ENCODE measurements around the gene STK40. TPM values are rescaled to one million over a fixed set of nuclear protein-coding genes. Genes with fewer than 3 reads are reported as not detected.

The STK40 gene
- total RNA-seq, 1 experiment from 2014 or later: 22.3 TPM

- DNase-seq (ENCODE audit: low read depth): no peak
These were observed 41.4 kb downstream of the STK40 start for GRCh38 chr1:36344395-36344680.

DNA sequence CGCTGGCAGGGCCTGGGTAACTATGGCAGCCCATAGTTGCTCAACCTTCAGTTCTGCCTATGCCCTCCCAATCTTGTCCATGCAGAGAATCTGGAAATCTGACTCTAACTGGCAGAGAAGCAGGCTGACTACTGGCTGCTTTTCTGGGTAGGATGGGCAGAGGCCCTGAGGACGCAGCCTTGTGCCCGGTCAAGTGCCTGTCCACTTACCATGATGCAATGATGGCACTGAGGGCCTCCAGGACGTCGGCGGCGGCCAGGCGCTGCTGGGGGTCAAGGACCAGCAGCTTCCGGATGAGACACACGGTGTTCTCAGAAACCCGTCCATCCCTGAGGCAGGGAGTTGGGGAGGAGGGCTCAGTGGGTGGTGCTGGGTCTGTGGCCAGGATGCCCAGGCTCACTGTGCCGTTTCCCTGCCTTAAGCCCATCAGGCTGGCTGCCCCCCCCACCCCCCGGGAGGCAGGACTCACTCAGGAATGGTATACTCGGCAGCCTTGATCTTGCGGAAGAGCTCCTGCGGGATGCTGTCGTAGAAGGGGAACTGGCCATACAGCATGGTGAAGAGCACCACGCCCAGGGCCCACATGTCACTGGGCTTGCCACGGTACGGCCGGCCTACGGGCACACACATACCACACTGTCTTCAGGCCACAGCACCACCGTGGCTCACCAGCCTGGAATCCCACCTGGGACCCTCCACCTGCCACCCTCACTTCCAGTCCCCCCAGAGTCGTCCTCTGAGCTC, 41.9 kb downstream of the STK40 start:
- no peak for DNase-seq (ENCODE audit: low read depth)

GRCh38 chr1:36342426-36343185, 43.1 kb downstream of the STK40 start:
- peak; percentile 96 for DNase-seq (ENCODE audit: low read depth)

GRCh38 chr1:36341626-36342320, 44.0 kb downstream of the STK40 start:
- no peak for DNase-seq (ENCODE audit: low read depth)

DNA sequence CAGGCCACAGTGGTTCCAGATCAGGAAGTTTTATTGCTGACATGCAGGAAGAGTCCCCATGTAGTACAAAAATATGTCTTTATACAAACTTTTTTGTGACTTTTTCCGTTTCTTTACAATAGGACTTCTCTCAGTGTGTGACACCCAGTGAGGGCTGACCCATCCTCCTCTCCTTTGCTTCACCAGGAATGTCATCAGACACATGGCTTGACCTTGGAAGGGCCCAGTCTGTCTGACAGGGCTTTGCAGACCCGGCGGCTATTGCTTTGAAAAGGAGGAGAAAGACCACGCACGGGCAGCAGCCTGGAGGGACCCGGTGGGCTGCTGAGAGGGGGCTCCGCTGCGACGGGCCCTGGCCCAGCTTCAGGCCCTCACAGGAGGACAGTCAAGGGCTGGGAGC, 46.1 kb downstream of the STK40 start:
- no peak for DNase-seq (ENCODE audit: low read depth)

DNA sequence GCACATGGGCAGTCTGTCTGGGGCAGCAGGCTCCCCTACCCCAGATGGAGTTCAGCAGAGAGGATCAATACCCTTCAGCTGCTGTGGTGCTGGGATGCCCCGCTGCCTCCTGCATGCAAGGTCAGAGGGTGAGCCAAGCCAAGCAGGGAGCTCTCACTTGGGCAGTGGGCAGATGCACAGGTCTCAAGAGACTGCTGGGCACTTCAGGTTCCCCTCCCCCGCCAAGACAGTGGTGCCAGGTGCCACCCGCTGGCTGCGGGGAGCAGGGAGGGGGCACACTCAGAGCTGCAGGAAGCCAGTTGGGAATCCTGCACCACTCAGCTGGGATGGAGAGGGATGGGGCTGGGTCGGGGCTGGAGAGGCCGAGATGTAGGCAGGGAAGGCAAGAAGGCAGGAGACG, 46.5 kb downstream of the STK40 start:
- no peak for DNase-seq (ENCODE audit: low read depth)

DNA sequence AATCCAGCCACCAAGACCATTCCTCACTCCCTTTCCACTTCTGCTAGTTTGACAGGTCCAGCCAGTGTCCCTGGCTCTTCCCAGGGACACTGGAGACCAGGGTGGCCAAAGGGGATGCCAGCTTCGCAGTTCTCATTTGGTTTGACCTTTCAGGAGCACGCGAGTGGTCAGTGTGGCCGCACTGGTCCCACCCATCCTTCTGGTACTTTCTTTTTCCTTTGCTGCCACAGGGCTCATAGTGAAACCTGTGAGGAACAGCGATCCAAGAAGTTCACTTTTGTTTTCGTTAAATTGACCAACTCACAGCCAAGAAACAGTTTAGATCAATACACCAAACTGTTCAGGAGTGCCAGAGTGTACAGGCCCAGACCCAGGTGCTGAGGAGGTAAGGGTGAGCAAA, 47.9 kb downstream of the STK40 start:
- DNase-seq (ENCODE audit: low read depth): no peak

DNA sequence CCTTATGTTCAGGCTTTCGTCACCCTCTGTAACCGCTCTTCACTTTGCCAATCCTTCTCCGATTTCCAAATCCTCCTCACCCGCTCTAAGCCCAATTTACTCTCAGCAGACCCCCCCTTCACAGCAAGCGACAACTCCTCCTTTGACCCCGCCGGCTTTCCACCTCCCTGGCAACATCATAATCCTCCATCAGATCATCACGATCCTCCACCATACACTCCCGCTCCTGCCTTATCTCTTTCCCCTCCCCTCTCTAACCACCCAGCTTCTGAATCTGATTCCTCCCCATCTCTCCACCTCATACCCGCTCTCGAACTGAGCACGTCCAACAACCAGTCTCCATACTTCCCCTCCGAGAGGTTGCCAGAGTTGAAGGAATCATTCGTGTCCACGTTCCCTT, 54.8 kb downstream of the STK40 start:
- no peak for DNase-seq (ENCODE audit: low read depth)

DNA sequence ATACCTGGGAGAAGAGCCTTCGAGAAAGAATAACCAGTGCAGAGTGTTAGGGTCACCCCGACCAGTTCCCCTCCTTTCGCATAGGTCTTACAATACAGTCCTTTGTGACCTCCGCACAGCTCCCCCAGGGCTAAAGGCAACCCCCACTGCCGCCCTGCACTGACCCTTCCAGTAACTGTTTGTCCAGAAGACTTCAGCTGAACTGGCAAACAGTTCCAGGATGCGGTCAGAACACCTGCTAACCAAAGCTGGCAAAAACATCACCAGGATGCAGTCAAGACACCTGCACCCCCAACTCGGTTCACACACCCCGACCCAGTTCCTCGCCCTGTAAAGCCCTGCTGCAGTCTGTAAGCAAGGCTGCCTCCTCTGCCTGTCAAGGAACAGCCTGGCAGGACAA, 55.9 kb downstream of the STK40 start:
- DNase-seq (ENCODE audit: low read depth): no peak

DNA sequence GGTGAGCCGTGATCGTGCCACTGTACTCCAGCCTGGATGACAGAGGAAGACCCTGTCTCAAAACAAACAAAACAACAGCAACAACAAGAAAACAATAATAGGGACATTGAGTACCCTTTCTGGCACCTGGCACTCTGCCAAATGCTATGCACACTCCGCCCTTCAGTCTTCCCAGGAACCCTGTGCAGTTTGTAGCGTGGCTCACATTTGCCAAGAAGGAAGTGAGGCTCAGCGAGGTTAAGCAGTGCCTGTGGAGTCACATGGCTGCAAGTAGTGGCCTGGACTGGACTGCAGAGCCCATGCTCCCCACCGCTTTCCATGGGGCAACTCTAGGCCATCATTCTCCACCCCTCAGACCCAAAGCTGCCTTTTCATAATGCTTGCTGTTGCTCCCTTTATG, 57.0 kb downstream of the STK40 start:
- DNase-seq (ENCODE audit: low read depth): no peak

GRCh38 chr1:36328088-36328480, 57.6 kb downstream of the STK40 start:
- DNase-seq (ENCODE audit: low read depth): no peak

- peak; percentile 55 for DNase-seq (ENCODE audit: low read depth)
These were observed 58.2 kb downstream of the STK40 start for GRCh38 chr1:36327421-36328087.

GRCh38 chr1:36326499-36326898, 59.2 kb downstream of the STK40 start:
- no peak for DNase-seq (ENCODE audit: low read depth)

DNA sequence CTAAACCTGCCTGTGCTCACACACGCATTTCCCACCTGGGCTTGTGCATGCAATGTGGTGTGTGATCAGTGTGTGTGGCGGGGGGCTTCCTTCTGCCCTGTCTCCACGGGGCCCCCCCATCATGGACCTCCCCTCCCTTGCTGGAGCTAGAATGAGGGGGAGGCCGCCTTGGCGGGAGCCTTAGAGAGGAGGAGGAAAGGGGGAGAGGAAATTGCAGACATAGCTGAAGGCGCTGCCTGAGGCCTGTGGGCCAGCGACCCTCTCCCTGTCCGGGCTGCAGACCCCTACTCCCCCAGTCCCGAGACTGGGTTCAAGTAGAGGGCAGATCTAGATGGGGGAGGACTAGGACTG, 61.4 kb downstream of the STK40 start:
- no peak for DNase-seq (ENCODE audit: low read depth)

- peak; percentile 84 for DNase-seq (ENCODE audit: low read depth)
These were observed 61.9 kb downstream of the STK40 start, which contains the start of gene EVA1B for GRCh38 chr1:36323636-36324352. Gene EVA1B, minus strand, starts transcription at chr1:36323645. Its CDS starts 608 bp downstream, at chr1:36323037.

- DNase-seq (ENCODE audit: low read depth): peak; percentile 17
These were observed 62.7 kb downstream of the STK40 start for GRCh38 chr1:36322786-36323635.

DNA sequence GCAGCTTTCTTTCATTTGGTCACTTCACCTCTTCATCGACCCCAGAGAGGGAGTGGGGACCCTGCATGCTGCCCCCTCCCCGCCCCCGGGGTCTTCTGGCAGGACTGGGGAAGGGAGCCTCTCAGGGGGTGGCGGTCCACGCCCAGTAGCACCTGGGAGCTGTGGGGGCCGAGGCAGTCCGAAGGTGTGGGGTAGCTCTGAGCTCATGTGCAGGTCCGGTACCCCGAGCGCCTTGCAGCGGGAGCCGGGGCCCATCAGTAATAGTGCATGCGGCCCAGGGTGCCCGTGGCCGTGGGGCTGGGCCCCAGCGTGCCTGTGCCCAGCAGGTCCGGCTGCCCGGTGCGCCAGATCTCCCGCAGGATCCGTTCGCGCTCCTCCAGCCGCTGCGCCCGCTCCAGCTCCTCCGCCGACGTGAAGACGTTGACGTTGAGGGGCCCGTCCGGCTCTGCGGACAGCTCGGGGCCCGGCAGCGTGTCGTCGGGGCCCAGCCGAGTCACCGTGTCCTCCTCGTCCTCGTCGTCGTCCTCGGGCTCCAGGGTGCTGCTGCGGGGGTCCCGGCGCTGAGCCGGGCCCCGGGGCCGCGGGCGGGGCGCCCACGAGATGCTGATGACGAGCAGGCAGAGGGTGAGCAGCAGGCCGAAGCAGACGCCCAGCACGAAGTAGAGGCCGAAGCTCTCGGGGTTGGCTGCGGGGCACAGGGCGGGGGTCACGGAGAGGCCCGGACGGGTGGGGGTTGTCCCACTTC, 63.5 kb downstream of the STK40 start:
- no peak for DNase-seq (ENCODE audit: low read depth)

DNA sequence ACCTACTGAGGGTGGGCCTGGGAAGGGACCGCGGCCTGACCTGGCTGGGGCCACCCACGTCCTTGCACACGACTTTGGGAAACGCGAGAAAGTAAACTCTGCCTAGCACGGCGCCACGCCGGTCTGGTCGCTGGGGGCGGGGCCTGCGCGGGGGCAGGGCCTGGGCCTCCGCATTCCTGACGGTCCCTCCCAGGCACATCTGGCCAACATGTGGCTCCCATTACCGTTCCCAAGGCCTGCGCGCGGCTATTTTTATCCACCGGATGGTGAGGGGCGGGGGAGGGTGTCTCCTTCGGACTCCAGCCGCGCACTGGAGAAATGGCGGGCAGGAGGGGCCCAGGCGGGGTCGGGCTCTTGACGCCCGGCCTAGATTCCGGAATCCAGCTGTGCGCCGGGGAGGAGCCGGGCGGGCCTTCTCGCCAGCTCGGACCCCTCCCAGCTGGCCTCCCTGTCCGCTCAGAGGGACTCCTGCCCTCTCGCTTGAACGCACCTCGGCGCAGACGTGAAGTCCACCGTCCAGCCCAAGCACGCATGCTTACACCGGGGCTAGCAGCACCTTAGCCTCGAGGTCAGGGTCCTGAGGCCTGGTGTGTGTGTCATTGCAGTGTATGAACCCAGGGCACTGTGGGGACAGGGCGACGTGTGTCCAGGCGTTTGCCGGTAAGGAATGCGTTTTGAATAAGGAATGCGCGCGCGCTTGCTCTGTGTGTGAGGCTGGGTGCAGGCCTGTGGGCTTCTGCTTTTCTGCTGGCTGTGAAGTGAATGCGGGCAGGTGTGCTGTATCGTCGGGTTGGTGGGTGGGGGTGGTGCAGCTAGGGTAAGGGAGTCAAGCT, 64.4 kb downstream of the STK40 start:
- no peak for DNase-seq (ENCODE audit: low read depth)

DNA sequence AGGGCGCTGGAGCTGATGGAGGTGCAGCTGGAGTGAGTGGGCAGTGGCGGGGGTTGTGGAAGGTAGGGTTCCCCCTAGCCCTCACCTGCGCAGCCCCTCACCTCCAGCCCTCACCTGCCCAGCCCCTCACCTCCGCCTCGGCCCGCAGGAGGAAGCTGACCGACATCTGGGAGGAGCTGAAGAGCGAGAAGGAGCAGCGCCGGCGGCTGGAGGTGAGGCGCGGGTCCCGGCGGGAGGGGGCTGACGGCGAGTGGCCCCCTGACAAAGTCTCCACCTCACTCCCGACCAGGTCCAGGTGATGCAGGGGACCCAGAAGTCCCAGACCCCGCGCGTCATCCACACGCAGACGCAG, 65.0 kb downstream of the STK40 start:
- no peak for DNase-seq (ENCODE audit: low read depth)
